Limb (tissue), 2 donors: ENCODE data around the gene SESN3.
"Not testable (repeated sequence)": the region's sequence is repeated elsewhere in the genome, so short reads cannot be mapped to it uniquely, and the experiment has no call there.

Source experiments
- DNase-seq, 2 donors: peaks; one replicate each; pipeline ENCODE4 v3.0.0-alpha.2; 2016; ENCODE audit errors: extremely low spot score in 2 of 2

SESN3 gene

DNA sequence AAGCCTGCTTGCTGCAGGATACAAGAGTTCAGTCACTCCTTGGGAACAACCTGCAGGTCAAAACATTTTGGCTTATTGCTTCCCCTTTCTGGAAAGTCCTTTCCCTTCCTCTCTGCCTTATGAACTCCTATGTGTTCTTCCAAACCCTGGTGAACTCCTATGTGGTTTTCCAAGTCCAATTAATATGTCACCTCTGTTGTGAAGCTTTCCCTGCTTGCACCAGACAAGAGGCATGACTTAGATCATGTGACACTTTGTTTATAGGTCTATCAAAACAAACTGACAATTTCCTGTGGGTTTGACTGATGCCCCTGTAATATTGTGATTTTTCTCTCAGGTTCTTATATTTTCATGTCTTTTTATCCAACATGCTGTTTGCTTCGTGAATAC lies 77.2 kb downstream of the SESN3 start:
- DNase-seq, result no peak

DNA sequence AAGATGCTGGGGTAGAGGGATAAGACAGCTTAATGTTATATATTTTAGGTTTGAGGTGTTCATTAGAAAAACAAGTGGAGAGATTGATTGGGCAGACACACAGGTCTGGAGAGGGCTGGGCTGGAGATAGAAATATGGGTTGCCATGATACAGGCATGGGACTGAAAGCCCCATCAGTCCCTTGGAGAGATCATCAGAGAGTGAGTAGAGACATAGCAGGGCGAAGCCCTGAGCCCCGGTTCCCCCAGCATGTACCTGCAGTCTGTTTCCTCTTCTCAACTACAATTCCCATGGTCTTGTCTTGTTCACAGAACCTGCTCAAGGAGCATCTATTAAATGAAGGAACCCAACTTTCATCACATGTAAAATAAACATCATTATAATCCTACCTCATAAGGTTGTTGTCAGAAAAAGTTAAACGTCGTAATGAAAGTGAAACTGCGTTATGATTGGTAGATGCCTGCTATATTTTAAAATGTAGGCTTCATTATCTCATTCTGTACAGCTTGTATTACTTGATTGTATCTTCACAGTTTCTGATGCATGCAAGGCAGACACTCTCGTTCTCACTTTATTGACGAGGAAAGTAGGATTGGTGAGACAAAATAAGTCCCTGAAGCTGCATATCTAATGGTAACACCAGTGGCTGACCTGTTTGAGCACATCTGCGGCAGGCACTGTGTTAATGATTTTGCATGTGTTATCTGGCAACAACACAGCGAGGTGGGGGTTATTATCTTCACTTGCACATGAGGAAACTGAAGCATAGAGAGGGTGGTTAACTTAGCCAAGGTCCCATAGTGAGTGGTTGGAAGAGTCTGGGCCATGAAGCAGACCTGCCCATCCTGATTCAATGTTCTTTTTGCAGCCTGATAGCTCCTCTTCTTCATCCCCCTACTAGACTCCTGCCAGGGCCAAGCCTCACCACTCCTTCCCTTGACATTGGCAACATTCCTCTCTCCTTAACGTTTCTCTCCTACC lies 77.8 kb downstream of the SESN3 start:
- DNase-seq, result no peak

DNA sequence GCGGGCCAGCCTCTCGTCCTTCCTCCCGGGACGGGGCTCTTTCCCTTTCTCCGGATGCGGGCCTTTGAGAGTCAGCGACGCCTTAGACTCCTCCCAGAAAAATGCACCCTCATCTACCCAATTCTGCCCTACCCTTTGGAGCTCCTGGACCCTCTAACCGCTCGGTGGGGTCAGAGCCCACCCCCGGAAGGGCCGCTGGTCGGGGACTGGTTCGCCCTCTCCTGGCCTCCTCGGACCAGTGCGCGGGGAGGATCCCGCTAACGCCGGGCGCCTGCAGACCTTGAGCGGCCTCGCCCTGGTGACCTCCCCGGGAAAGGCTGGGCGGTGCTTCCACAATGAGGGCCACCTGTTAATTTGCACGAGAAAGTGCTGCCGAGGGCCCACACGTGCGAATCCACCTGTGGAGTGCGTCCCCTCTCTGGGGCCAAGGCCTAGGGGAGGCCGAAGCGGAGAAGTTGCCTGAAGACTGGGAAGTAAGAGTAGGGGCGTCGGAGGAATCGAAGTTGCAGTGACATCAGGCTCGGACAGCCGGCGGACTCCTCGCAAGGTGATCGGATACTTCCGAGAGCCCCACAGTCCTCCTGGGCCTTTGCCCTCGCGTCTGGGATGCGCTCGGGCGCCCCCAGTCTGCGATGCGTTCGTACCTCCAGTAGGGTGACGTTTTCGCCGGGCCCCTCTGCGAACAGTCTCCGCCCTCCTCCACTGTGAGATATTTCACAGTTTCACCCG lies 79.9 kb downstream of the SESN3 start:
- peak; percentile 90 to 94 for DNase-seq

DNA sequence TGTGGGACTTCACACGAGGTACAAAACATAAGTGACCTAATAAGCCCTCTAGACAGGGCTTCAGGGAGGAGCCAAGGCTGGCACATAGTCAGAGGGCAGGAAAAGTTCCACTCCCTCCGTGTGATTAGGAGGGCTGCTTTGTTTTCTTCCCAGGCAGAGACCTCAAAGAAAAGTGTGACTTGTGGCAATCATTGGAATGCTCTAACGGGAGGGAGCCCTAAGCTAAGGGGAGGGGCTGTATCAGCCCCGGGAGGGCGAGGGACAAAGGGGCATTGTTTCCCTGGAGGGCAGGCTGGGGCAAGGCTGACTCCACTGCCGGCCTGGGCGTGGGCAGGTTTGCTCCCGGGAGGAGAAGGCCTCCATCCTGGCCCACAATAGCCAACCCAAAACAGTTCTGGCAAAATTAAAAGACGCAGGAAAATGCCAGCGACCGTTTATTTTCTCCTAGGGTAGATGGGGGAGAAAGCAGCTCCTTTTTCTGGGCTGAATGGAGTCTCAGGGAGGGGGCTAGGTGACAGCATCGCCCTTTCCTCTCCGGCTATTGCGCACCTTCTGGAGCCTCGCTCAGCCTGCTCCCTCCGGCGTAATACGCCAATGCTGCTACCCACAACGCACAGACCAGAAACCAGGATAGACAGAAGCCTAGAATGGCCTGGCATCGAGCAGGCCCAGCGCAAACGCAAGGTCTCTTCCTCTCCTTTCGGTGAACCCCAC lies 81.2 kb downstream of the SESN3 start:
- peak in 1 of 2 donors; percentile 65 for DNase-seq

DNA sequence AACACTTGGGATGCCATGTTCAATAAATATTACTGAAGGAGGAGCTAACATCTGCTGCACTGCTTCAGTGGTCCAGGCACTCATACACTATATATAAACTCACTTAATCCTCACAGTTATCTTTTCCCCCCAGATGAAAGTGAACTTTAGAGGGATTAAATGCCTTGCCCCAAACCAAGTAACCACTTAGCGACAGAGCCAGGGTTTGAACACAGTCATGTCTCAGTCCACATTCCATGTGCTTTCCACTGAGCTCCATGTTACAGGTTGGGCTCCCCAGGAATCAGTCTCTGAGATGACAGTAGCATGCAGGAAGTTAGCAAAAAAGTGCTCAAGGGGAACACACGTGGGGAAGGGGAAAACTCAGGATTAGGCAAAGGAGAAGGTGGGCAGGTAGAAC lies 82.1 kb downstream of the SESN3 start:
- DNase-seq, result no peak

DNA sequence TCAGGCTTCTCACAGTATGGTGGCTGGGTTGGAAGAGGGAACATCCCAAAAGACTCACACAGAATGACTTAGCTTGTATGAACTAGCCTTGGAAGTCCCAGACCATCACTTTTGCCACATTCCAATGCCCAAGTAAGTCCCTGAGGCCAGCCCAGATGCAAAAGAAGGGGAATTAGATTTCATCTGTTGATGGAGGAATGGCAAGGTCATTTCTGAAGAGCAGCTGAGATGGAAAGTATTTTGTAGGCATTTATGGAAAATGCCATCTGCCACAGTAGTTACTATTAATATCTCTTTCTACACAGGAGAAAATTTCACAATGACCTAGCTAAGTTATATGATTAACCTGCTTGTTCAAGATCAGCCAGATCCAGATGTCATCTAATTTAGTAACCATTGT lies 82.6 kb downstream of the SESN3 start:
- no peak for DNase-seq

DNA sequence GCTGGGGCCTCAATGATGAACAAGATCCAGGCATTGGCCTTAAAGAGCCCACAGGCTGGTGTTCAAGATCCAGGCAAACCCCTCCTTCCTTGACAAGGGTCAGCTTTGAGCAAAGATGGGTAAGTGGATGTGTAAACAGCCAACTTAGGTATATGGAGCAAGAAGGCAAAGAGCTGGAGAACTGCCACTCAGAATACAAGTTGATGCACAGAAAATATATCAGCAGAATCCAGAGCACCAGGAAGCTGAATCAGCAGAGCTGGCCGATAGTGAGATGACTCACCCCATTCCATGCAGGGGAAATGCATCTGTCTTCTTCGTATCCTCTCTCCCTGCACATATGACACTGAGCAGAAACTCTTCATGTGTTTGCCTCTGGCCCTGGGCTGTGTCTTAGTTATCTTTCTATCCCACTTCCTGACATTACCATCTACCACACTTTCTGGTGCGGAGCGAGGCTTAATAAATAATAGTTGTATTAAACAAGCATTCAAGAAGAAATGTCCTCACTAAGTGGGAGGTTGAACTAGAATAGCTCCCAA lies 83.6 kb downstream of the SESN3 start:
- DNase-seq, result peak in 1 of 2 donors; percentile 46

DNA sequence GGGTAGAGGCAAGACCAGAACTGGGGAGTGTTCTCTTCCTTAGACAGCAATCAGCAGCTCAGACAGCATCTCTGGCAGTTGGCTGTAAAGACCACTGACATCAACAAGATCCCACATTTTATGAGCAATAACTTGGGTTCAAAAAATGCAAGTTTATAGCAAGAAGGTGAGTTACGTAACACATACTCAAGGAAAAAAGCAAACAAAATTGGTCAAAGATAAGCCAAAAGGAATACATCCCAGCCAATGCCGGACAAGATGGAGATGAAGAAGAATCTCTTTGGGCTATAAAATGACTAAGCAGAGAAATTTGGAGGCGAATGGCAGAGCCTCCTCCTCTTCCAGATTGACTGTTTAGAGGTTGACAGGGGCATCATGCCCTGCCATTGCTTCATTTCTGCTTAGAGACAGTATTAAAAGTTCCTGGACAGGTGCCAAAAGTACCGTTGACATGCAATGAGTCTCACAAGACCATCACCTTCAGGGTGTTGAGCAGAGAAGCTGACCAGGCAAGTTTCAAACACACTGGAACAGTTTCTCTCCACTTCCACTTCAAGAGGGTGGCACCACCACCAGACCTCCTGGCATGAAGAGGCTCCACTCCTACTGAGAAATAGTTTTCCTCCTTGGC lies 85.5 kb downstream of the SESN3 start:
- no peak for DNase-seq

DNA sequence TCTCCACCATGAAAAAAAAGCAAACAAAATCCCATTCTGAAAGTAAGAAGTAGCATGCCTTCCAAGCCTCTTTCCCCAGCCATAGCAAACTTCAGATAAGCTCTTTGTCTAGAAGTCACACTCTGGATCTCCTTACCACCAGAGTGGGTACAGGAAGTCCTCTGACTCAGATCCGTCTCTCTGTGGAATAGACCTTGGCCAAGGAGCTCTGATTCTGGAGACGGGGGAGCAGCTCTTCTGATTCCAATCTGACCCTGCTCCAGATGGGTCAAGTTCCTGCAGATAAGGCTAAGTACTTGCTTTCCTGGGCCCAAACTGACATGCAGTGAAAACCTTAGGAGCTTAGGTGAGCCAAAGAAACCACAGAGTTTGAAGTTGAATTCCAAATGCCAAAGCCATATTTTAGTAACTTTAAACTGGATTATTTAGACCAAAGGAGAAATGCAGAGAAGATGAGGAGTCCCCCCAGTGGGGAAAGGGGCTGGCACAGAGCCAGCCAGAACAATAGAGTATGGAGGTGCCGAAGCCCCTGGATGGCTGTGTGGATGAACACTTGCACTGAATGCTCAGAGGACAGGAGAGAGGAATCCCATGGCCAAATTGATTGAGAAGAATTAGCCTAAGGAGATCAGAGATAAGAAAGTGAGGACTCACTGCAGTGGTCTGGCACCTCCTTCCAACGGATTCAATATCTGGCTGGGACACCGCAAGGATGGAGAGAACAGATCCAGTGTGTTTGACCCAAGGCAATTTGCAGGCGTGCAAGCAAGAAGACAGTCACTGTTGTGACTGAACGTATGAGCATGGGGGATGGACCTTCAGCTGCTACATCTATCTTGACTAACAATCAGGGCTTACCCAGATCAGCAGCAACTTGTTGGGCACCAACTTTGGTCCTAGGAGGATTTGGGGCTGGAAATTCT lies 86.4 kb downstream of the SESN3 start:
- DNase-seq, result no peak

DNA sequence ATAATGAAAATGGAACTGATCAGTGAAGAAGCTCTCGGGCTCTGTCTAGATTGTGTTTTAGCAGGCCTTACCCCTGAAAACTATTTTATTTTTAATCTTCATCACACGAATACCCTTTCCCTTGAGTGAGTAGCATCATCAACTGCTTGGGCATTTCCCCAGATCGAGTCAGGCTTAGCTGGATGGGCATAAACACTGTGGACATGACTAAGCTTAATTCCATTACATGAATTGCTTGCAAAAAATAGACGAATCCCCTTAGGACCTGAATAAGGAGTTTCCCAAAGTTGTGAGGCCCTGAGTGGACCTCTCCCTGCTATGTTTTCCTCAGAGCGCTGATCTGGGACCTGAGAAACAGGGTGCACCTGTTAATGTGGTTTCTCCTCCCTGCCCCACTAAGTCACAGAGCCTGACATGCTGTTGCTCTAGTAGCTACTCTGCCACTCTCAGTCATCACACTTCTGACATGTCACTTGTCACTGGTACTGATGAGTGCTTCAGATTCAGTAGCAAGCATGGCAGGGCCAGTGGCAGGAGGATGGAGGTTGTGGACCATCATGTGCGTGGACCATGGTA lies 87.8 kb downstream of the SESN3 start:
- no peak for DNase-seq

DNA sequence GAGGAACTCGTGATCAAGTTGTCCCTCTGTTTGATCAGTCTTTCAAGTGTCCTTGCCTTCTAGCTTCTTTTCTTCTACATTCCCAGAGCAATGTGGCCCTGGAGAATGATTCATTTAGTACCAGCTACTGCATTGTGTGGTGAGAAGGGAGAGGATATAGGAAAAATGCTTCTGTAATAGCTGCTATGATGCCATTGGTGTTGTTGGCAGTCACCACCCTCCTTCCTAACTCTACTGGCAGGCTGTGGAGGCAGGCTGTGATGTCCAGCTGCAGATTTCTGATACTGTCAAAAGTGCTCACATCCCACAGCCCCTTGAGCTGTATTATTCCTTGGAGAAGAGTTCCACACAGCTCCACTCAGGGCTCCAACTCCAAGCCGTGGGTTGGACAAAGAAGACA lies 88.6 kb downstream of the SESN3 start:
- DNase-seq, result no peak

DNA sequence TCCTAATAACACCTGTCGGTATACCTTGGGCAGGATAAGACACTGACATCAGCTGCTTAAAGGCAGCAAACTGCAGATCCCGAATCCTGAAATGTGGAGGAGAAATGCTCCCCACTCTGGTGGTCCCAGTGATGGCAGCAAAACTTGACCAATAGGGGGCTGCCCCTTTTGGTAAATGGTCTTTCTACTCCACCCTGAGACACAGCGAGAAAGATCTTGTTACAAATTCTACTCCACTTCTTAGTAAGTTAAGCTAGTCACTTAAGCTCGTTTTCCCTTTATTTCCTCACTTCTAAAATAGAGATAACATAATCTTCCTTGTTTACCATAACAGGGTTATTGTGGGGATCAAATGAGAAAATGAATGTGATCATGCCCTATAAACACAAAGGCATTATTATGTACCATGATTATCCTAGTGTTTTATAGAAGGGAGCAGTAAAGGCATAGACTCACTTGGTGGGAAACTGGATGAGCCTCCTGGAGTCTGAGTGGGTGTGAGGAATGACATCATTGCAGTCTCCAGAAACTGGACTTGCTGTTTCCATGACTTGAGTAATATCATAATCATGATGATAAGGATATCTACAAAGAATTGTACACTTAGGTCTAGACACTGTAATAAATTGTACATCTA lies 90.5 kb downstream of the SESN3 start:
- no peak for DNase-seq

DNA sequence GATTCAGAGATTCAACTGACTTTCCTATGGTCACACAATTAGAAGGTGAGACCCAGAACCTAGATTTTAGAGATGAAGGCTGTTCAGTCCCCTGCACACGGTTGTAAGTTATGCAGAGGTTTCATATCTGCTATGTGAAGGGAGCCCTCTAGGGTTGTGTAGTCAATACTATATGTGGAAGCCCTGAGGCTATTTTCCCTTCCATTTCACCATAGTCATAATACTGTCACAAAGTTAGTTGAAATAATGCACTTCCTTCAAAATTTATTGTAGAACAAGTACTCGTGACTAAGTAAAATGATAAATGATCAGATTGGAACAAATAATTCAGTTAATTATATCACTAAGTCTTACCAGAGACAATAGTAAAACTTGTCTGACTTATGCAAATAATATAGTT lies 92.6 kb downstream of the SESN3 start:
- no peak for DNase-seq

DNA sequence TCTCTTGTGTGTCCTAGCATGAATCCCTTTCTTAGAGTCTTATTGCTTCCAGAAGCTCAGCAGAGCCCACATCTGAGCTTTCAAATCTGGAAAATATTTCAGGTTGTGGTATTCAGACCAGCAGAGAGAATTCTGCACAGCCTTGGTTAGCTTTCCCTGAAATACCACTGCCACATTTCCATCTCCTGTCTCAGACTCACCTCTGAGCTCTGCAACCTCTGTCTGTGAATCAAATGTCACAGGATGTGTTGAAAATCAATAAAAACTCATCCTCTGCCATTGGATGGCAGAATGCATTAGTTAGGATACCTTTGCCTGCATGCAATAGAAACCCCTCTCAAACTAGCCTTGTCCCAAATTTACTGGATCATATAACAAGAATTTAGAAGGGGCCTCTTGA lies 93.7 kb downstream of the SESN3 start:
- no peak for DNase-seq

DNA sequence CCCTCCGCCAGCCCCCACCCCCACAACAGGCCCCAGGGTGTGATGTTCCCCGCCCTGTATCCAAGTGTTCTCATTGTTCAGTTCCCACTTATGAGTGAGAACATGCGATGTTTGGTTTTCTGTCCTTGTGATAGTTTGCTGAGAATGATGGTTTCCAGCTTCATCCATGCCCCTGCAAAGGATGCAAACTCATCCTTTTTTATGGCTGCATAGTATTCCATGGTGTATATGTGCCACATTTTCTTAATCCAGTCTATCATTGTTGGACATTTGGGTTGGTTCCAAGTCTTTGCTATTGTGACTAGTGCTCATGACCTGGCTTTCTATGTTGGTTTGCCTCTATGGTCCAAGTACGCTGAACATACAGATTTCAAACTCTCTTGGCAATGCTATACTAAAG lies 94.3 kb downstream of the SESN3 start:
- not testable (repeated sequence) for DNase-seq

DNA sequence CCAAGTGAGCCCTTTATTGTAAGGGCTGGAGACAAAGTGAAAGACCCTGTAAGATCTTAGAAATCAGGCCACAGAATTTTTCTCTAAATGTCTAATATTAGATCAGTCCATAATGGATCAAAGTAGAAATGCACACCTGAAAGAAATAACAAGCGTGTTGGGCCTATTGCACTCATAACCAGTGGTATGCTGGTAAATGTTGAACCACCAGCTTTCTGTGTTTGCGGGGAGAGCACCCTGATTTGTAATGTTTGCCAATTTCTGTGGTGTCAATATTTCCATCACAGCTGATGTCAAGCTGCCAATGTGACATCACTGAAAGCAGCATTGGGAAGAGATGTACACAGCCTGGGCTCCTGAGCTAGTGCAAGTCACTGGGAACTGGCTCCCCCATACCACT lies 95.1 kb downstream of the SESN3 start:
- no peak for DNase-seq

DNA sequence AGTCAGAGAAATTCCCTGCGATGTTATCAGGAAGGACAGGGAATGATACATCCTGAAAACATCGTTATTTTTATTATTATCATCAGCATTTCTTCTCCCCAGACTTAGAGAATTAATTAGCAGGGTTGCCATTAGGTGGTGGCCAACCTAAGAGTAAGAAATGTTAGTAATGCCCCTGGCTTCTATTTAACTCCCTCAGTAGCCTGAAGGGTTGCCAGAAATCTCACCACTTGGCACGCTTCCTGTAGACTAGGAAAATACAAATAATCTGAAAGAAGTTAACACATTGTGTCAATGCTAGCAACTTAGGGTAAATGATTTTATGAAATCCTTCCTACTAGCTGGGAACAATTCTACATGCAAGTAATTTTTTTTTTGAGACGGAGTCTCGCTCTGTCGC lies 95.8 kb downstream of the SESN3 start:
- no peak for DNase-seq

DNA sequence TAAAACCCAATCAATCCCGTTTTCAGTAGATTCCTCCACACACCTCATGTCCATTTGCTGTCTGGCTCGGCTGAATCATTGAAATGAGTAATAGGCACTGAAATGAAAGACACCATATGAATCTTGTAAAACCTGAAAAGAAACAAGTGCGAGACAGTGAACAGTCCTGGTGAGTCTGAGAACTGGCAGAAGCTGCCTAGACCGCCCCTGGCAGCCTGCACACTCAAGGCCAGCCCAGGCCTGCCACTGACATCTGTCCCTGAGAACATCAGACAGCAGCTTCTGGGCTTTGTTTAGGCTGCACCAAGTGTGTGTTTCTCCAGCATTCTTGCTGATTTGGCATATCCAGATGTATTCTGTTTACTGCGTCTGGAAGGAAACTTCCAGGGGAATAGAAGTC lies 96.5 kb downstream of the SESN3 start:
- peak in 1 of 2 donors; percentile 21 for DNase-seq

DNA sequence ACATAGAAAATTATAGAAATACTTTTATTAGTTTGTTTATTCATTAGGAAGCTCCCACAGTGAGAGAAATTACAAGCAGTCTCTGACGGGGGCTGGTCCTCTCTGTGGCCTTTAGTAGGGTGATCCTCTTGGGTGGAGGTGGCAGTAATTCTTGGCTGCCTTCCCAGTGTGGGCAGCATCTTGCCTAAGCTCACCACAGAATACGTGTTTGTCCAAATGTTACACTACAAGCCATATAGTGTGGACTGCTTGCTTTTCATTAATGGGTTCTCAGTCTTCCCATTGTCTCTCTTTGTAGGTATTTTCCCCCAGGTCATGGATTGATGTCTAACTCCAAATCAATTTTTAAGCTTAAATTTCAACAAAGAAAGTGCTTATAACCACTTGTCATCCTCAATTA lies 98.0 kb downstream of the SESN3 start:
- no peak for DNase-seq
